ENCODE results near the gene ESRRG.

The ESRRG gene

DNA sequence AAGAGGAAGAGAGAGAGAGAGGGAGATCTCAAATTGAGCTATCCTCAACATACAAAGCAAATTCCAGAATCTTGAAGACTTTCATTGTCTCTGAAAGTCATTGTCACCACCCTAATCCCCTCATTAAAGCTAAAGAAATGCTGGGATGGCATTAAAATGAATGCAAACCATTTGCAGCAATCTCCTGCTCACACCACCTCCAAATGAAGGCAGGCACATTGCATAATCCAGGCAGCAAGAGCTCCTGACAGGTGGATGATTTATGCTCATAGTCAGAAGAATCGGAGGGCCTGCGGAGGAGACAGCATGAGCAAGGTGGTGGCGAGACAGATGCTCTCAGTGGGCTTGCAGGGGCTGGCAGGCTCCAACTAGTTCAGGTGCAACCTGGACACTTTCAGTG lies 90.2 kb downstream of the ESRRG start:
- in situ Hi-C loops (cut with MboI; ENCODE audit: low sequenced_read_pairs), result no loop called here

DNA sequence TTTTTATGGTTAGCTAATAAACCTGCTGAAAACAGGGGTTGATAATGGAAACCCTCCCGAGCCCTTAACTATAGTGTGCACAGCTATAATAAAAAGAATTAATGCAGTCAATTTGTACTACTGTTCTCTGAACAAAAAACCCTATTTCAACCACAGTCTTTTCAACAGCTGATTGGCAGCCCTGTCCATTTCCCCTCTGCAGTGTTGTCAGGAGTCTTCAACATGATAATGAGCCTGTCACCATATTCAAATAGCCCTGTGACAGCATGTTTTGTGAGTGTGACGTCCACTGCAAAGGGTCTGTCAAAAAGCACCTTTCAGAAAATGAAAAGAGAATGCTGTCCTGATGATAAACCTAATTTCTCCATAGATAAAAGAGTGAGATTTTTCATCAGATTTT lies 92.7 kb downstream of the ESRRG start:
- in situ Hi-C loops (cut with MboI; ENCODE audit: low sequenced_read_pairs), result no loop called here

DNA sequence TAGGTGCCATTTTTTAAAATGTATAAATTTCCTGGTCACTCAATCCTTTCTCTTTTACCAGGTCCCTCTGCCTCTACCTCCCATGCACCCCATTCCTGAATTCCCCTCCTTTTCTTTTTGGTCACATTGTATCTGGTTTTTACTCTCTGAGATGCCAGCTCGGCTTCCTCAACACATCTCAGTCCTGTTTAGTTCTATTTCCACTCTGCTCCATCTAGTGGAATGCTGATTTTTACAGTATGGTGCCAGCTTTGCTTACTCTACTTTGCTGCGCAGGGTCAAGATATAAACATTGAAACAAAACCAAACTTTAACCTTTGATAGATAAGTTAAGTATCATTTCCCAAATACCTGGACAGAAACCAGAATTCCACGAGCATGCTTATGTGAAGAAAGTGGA lies 96.0 kb downstream of the ESRRG start:
- in situ Hi-C loops (cut with MboI; ENCODE audit: low sequenced_read_pairs), result no loop called here

DNA sequence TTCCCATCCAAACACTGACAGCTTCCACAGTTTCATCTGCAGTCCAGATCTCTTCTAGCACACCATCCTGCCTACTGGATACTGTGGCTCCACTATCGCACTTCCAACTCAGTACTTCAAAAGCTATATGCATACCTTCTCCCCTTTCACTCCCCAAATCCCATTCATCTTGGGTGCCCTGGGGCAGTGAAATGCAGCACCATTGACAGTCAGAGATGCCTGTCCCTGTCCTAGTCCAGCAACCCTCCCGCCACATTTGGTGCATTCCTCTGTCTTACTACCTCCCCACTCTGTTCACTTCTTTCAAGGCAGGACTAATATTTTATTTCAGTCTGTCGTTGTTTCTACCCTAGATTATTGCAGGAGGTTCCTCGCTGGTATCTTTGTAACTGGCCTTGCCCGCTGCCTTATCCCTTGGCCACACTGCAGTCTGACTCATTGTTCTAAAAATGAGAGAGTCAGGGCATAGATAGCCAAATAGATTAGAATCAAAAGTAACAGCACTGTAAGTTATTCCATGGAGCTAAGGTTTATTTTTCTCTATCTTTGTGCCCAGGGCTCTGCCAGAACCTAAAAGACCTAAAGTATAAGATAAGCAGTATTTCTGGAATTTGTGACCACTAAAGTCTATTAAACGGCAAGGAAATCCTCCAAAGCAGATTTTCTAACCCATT lies 96.7 kb downstream of the ESRRG start:
- in situ Hi-C loops (cut with MboI; ENCODE audit: low sequenced_read_pairs), result no loop called here

DNA sequence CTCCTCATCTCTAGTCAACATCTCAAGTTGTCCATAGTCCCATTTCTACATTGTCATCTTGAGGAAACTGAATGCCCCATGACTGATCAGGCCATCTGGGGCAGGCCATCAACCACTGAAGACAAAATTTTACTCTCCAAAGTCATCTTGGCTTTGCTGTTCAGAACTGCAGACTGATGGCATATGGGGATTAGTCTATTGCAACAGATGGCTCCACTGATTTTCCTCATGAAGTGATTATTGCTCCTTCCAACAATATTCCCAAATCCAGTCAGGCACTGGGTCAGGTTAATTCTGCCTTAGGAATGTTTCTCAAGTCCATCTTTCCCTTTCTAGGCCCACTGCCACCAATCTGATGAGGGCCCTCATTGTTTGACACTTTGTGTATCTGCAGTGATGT lies 101.7 kb downstream of the ESRRG start:
- in situ Hi-C loops (cut with MboI; ENCODE audit: low sequenced_read_pairs), result no loop called here

DNA sequence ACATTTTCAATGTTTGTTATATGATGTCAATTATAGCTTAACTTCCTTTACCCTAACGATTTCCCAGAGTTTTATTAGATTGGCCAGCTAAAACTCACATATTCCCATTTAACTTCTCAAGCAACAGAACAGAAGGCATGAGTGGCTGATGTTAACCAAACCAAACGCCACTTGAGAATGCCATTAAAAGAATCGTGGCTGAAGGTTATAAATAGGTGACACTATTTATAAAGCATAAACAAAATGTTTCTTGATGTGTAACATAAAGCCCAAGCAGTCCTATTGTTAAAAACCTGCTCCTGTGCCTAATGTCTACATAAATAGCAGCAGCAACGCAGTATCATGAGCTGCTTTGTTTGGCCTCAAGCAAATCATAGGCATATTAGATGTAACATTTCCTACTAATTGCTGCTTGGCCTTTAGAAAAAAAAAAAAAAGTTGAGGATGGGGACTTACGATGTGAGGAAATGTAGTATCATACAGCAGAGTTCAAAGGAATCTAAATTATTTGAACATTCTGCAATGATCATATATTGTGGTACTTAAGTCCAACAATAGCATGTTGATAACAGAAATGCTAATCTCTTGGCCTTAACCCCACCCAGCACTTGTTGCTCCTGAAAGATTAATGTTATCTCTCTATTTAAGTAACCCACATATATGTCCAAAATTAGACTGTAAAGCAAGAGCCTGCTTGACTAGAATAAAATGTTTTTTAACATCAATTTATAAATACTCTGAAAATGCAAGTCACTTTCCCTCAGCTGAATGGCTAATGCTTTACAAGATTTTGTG lies 106.0 kb downstream of the ESRRG start:
- in situ Hi-C loops (cut with MboI; ENCODE audit: low sequenced_read_pairs), result no loop called here

DNA sequence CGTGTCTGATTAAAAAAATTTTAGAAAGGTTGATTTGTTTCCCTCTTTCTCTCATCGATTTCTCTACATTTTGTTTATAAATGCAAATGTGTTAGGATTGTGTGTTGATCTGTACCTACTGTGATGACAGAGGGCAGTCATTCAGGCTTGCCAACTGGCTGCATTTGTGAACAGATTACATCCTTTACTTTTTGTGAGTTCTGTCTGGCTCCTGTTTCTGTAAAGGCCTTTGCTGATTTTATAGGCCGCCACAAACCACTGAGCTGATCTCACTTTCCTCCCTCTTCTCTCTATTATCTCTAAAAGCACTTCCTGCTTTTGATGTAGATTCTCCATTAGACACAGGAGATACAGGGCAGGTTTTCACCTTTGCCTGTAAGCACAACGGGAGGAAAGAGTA lies 106.8 kb downstream of the ESRRG start:
- in situ Hi-C loops (cut with MboI; ENCODE audit: low sequenced_read_pairs), result no loop called here

DNA sequence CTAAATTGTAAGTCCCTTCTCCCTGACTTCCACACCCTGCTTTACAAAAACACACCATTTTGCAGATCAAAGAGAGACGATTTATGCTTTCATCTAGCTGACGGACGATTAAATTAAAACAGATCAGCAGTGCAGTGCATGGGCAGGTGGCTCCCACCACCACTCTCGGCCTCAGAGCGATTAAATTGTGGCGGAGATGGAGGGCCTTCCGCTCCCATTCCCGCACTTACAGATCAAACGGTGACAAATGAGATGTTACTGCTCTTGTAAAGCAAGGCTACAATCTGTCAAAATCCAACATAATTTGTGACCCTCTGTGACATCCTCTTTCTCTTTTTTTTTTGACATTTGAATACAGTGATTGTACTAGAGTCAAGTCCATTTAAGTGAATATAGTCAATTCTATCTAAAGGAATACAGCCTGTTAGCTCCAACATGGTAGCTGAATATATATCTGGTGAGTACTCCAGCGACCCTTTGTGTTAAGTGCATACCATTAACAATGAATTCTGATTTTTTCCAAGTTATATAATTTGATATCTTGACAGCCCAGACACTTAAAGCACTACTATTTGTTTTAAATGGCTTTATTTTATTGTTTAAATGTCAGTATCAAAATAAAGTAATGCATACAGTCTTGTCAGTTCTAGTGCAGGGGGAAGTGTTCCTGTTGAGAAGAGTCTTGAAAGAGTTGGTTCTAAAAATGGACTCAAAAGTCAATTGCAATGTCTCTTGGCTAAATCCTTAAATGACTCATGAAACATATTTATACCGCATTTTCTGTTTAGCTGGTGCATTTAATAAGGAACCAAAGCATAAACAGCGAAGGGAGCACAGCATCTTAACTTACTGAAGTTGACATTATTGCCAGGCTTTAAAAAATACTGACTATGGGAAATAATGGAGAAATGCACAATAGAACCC lies 109.0 kb downstream of the ESRRG start:
- in situ Hi-C loops (cut with MboI; ENCODE audit: low sequenced_read_pairs), result no loop called here

DNA sequence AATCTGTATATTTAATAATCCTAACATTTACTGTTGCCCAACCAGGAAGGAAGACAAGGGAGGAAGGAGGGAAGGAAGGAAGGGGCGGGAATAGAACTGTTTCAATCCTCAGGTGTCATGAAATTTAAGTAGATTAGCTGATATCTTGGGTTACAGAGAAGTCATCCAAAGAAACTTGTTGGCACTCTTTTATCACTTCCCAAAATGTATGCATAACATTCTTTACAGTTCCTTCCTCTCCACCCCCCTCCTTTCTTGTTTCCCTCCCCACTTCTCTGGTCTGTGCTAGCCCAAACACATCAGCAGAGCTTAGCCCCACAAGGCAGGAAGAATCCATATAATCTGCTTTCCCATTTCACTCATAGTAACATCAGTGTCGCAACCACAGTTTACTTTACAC lies 110.9 kb downstream of the ESRRG start:
- in situ Hi-C loops (cut with MboI; ENCODE audit: low sequenced_read_pairs), result no loop called here

DNA sequence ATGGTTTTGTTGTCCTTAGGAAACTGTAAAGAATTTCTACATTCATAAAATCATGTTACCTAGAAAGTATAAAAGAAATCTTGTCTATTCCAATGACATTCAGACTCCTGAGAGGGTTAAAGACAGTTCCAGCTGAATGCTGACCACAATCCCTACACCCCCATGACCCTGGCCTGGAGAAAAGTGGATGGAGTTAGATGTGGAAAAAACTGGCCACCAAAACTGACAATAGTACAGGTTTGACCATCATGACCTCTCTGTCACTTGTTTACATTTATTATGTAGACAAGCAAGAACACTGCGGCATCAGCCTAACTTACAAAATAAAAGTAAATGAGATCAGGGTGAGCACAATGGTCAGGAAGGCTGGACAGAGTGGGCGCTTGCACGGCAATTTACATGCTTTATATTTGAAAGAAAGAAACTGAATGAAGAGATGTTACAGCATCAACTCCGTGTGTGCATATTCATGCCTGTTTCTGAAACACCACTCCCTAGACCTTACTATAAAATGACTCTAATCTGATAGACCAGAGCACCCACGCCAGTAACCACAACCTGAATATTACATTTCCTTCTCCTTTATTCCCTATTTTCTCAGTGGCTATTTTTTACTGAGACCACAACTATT lies 116.0 kb downstream of the ESRRG start:
- in situ Hi-C loops (cut with MboI; ENCODE audit: low sequenced_read_pairs), result no loop called here

DNA sequence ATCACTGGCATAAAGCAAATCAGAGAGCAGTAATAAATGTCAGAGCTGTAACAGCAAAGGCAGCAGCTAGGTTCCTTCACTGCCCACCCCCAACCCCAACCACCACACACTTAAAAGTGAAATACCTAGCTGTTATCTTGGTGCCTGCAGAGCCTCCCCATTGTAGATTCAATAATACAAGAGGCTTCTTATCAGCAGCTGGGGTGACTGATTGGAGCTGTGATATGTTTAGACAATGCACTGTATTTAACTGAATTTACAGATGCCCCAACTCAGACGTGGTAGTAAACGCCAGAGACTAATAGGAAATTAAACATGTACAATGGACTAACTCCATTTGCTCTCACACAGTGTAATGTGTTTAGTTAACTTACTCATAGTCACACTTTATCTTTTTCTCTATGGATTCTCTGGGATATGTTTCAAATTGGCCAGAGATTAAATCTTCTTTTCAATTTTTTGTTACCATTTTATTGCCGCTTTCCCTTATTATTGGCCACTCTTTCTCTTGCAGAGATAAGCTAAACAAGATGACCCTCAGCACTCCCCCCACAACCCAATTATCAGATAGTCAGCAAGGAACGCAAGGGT lies 117.1 kb downstream of the ESRRG start:
- in situ Hi-C loops (cut with MboI; ENCODE audit: low sequenced_read_pairs), result no loop called here

DNA sequence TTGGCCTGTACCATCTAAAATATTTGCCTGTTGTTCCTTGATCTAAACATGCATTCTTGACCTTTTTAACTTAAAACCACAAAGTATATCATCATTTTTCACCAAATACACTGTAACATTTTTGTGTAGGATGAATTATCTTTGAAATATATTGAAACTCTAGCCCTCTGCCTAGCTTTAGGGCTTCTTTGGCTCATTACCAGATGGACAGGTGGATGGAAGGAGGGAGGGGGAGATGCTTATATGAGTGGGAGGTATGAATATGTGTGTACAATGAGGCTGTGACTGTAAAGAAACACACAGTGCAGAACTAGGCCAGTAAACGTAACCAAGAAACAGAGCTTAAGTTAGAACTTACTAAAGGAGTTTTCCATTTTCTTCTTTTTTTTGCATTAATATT lies 118.5 kb downstream of the ESRRG start:
- in situ Hi-C loops (cut with MboI; ENCODE audit: low sequenced_read_pairs), result no loop called here

DNA sequence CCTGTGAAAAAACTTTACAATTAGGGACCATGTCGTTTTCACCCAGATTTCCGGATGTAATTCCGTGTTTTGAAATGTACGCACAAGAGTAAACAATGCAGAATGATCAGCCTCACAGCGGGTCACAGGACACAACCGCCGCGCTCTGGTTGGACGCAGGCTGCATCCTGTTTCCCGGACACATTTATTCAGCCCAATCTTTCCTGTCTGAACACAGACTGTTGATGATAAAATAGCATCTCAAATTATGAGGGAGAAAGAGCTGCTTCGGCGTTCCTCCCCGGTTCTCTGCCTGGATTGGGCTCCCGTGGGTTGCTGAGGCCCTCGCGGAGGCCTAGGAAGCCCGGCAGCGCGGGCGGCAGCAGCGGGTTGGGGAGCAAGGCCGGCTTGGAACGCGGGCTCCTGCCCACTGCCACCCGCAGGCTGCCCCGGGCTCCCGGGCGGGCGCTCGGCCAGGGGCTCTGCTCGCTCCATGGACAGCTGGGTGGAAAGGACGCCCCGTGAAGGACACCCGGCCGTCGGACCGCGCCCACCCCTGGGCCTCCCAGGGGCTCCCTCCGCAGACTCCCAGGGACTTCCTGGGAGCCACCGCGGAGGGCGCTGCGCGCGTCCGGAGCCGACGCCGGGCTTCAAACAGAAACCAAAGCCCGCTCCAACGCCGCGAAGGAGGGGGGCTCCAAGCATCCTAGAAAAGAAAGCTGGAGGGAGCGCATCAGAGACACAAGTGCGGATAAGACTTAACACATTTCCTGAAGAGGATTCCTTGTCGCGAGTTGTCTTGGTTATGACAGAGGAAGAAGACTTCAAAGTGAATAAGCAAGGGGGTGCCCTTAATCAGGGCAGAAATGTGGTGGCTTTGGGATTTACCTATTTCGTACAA lies 122.3 kb downstream of the ESRRG start:
- in situ Hi-C loops (cut with MboI; ENCODE audit: low sequenced_read_pairs), result no loop called here

DNA sequence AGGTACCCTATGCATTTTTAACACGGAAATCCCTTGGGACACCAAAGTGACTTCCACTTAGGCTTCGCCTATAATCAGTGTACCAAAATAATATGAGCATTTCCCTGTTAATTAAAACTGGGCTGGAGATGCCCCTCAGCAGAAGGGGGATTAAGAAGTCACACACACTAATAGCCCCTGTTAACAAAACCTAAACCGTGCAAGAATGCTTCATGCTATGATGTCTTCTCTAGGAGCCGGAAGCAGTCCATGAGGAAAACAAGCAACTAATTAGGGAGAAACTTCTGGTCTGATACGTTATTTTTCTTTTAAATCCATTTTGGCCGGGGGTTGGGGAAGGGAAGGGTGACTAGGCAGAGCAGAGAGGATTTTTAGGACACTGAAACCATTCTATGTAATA lies 123.4 kb downstream of the ESRRG start:
- in situ Hi-C loops (cut with MboI; ENCODE audit: low sequenced_read_pairs), result no loop called here

DNA sequence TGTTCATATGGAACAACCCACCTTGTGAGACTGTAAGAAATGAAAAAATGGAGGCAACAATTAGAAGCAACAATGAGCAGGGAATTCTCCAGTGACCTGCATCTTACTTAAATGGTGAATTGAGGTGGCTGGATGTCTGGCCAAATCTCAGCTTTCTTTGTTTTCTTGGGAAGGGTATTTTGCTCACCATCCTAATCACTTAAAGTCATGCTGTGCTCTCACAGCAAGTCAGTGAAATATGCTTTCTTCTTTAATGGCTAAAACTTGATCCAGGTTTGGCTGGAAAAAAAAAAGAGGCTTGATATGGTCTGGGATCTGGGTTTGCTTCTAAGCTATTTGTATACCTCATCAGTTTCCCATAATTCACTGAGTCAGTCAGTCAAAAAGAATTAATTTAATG lies 124.8 kb downstream of the ESRRG start:
- in situ Hi-C loops (cut with MboI; ENCODE audit: low sequenced_read_pairs), result no loop called here

DNA sequence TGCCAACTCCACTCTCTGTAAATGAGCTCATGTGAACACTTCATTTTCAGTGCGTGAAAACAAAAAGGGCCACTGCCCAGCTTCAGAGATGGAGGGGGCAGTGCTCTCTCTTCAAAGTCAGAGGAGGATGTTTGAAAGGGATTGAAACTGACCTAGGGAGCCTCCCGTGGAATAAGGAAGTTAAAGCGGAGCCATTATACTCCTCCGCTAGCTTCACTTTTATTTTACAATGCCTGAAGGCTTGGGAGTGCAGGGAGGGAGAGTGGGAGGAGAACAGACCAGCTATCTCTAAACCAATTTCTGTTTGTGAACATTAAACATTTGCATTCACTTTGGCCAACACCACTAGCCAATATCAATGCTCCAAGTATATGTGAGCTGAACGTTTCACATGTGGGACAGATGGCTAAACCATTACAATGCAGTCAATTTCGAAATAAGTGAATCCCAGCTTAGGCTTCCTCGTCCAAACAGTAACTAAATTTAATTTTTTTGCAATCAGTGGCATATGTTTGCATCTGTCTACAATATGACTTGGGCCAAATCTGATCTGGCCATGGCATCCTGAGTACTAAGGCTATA lies 126.9 kb downstream of the ESRRG start:
- in situ Hi-C loops (cut with MboI; ENCODE audit: low sequenced_read_pairs), result no loop called here

DNA sequence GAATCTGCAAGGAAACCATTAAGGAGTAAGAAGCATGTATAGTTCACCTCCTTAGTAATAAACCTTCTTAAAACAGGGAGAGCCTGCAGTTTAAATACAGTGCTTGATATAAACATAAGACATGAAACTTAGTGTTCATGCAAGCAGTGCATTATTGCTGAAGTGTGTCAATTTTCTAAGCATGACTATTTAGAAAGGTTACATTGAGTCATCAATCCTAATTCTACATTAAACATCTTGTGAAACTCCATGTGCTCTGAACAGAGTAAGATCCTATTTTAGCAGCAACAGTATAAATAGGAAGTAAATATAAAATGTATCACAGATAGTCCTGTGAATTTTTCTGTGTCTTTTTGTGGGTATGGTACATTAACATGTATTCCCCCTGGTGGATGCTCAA lies 135.5 kb downstream of the ESRRG start:
- in situ Hi-C loops (cut with MboI; ENCODE audit: low sequenced_read_pairs), result no loop called here

DNA sequence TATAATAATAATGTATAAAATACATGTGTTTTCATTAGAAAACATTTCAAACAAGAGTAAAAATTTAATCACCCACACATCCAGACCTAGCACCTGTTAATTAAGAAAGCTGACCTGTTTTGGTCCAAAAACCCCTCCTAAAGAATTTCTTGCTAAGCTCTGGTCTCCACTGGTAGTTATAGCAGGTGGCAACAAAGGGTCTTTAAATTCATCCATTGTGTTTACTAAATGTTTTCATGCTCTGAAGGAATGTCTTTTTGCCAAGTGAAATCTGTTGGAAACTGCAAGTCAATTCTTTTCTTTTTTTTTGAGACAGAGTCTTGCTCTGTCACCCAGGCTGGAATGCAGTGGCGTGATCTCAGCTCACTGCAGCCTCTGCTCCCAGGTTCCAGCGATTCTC lies 141.1 kb downstream of the ESRRG start:
- in situ Hi-C loops (cut with MboI; ENCODE audit: low sequenced_read_pairs), result no loop called here

DNA sequence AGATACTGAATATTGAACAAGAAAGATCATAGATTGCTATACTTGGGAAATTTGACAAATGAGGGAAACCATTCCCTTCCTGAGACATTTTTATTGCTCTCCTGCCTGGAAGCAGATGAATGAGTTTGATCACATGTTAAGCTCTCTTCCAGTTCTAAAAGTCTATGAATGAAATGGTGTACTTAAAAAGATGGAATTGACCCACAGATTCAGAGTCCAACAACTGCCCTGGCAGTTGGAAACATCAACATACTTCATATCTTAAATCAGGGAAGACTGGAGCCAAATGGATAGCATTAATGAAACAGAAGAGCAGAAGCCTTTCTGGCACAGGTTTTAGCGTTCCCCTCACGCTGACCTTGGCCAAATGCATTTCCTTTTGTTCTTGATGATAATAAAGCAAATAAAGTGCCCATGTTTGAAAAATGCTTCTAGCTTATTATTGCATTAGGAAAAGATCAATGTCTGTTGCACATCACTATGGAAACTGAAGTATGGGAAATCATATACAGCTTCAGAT lies 142.6 kb downstream of the ESRRG start:
- in situ Hi-C loops (cut with MboI; ENCODE audit: low sequenced_read_pairs), result no loop called here

Measured in HL-60/S4 treated with retinoic acid at 250 ng/mL for 4 days and 3 days (cell line).